ENCODE results near the gene ESM1. TPM values are rescaled to one million over a fixed set of nuclear protein-coding genes. Genes with fewer than 3 reads are reported as not detected.

ESM1 gene
- total RNA-seq, 4 donors from 2014 or later = 0.70 to 2.1 TPM; not detected in 2

GRCh38 chr5:54965806-54966205 is 19.6 kb downstream of the ESM1 start:
- no peak overlapping the region for H3K4me3 ChIP-seq
- H3K27ac ChIP-seq = no peak overlapping the region
- DNase-seq = no peak
- no peaks in the 10 kb centered on the region for H3K36me3 ChIP-seq
- H3K27me3 ChIP-seq = no peaks in the 10 kb centered on the region
- no peaks in the 10 kb centered on the region for H3K9me3 ChIP-seq
- intact Hi-C loops (cut with DNase I; ENCODE audit: low total_unique reads) = no loop called here
- H3K4me1 ChIP-seq = no peaks in the 10 kb centered on the region
- TF ChIP-seq CTCF (IDR thresholded peaks at IDR 0.05) (no peak), POLR2A (IDR thresholded peaks at IDR 0.05) (no peak)

GRCh38 chr5:54964405-54964804 is 21.0 kb downstream of the ESM1 start:
- intact Hi-C loops (cut with DNase I; ENCODE audit: low total_unique reads) = no loop called here
- Histone ChIP-seq H3K4me3 (no peak overlapping the region), H3K4me1 (no peaks in the 10 kb centered on the region), H3K9me3 (no peaks in the 10 kb centered on the region), H3K27ac (no peak overlapping the region), H3K27me3 (no peaks in the 10 kb centered on the region), H3K36me3 (no peaks in the 10 kb centered on the region)
- TF ChIP-seq POLR2A (IDR thresholded peaks at IDR 0.05) (no peak), CTCF (IDR thresholded peaks at IDR 0.05) (no peak)
- DNase-seq = no peak

- no peaks in the 10 kb centered on the region for H3K27me3 ChIP-seq
- no peak for DNase-seq
- no peak overlapping the region for H3K4me3 ChIP-seq
- TF ChIP-seq CTCF (IDR thresholded peaks at IDR 0.05) = no peak
- no peak for TF ChIP-seq POLR2A (IDR thresholded peaks at IDR 0.05)
- intact Hi-C loops (cut with DNase I; ENCODE audit: low total_unique reads) = no loop called here
- H3K9me3 ChIP-seq = no peaks in the 10 kb centered on the region
- H3K27ac ChIP-seq = no peak overlapping the region
- H3K36me3 ChIP-seq = no peaks in the 10 kb centered on the region
- no peaks in the 10 kb centered on the region for H3K4me1 ChIP-seq
Observed at GRCh38 chr5:54959673-54960418, 25.5 kb downstream of the ESM1 start.

GRCh38 chr5:54956922-54957321 is 28.5 kb downstream of the ESM1 start:
- Histone ChIP-seq H3K4me3 (no peak overlapping the region), H3K27me3 (no peaks in the 10 kb centered on the region), H3K27ac (no peak overlapping the region), H3K4me1 (no peaks in the 10 kb centered on the region), H3K36me3 (no peaks in the 10 kb centered on the region), H3K9me3 (no peaks in the 10 kb centered on the region)
- intact Hi-C loops (cut with DNase I; ENCODE audit: low total_unique reads) = no loop called here
- no peak for TF ChIP-seq CTCF (IDR thresholded peaks at IDR 0.05)
- TF ChIP-seq POLR2A (IDR thresholded peaks at IDR 0.05) = no peak
- no peak for DNase-seq

GRCh38 chr5:54947187-54947586 is 38.2 kb downstream of the ESM1 start:
- Histone ChIP-seq H3K4me1 (no peaks in the 10 kb centered on the region), H3K9me3 (no peaks in the 10 kb centered on the region), H3K4me3 (no peak overlapping the region), H3K27ac (no peak overlapping the region), H3K27me3 (no peaks in the 10 kb centered on the region), H3K36me3 (no peaks in the 10 kb centered on the region)
- intact Hi-C loops (cut with DNase I; ENCODE audit: low total_unique reads) = no loop called here
- no peak for TF ChIP-seq CTCF (IDR thresholded peaks at IDR 0.05)
- TF ChIP-seq POLR2A (IDR thresholded peaks at IDR 0.05) = no peak
- no peak for DNase-seq

All from uterus (tissue), 4 donors.